PC-3 (cell line): ENCODE data around the gene PARP4. TPM values are rescaled to one million over a fixed set of nuclear protein-coding genes. Genes with fewer than 3 reads are reported as not detected.
"Not testable (repeated sequence)": the region's sequence is repeated elsewhere in the genome, so short reads cannot be mapped to it uniquely, and the experiment has no call there.

ENCODE experiments used
- ATAC-seq: fragments of 200-7000 bp; cut with Tn5 transposase; 2 replicates; pipeline ENCODE4 v1.9.1; 2020; ENCODE audit warnings: mild to moderate bottlenecking, moderate library complexity
- Bru-seq: library from RNA; stranded (reverse); fragments of 400-500 nt; gene quantifications from one replicate; lab custom pipeline; 2021; lab: Mats Ljungman, UMichigan
- BruChase-seq, 2 experiments: library from RNA; stranded (reverse); fragments of 400-500 nt; gene quantifications; one replicate each; lab custom pipeline; 2021; lab: Mats Ljungman, UMichigan
- BruUV-seq: library from RNA; stranded (reverse); fragments of 400-500 nt; replicated peaks from 2 replicates; lab custom pipeline; 2021; lab: Mats Ljungman, UMichigan
- CTCF ChIA-PET: fragments of 300-600 bp; sonication (Branson Sonifier 250); formaldehyde crosslinking; loops from one replicate; lab custom pipeline; 2022; ENCODE audit warnings: antibody characterized with exemption; lab: Charles Lee
- POLR2A ChIA-PET: fragments of 300-600 bp; sonication (Branson Sonifier 250); formaldehyde crosslinking; loops from one replicate; lab custom pipeline; 2022; ENCODE audit warnings: antibody characterized with exemption; ENCODE audit not compliant: unreplicated experiment; lab: Charles Lee
- DNase-seq: peaks from one replicate; pipeline ENCODE4 v3.0.0-alpha.2; 2015
- H2AFZ ChIP-seq: fragments of 300-600 bp; sonication (generic); 2 replicates; pipeline ENCODE4 v1.6.0; 2016; ENCODE audit warnings: antibody characterized with exemption, low read length
- H3F3A ChIP-seq: fragments of 300-600 bp; sonication (generic); one replicate; pipeline ENCODE4 v1.6.0; 2017; ENCODE audit warnings: antibody characterized with exemption, low read length, control low read depth, mild to moderate bottlenecking; ENCODE audit not compliant: unreplicated experiment
- H3K27ac ChIP-seq: fragments of 300-600 bp; sonication (generic); 2 replicates; pipeline ENCODE4 v1.5.1; 2016; ENCODE audit warnings: mild to moderate bottlenecking, low read length
- H3K27me3 ChIP-seq: fragments of 300-600 bp; sonication (generic); 2 replicates; pipeline ENCODE4 v1.6.1; 2016; ENCODE audit warnings: low read length, mixed read lengths
- H3K36me3 ChIP-seq: fragments of 300-600 bp; sonication (generic); 2 replicates; pipeline ENCODE4 v1.6.1; 2016; ENCODE audit warnings: low read depth, mixed run types, low read length, mixed read lengths
- H3K4me1 ChIP-seq: fragments of 300-600 bp; sonication (generic); 2 replicates; pipeline ENCODE4 v1.5.1; 2016; ENCODE audit warnings: low read length; ENCODE audit not compliant: insufficient read depth
- H3K4me2 ChIP-seq: fragments of 300-600 bp; sonication (generic); 2 replicates; pipeline ENCODE4 v1.6.0; 2016; ENCODE audit warnings: low read length
- H3K4me3 ChIP-seq: fragments of 300-600 bp; sonication (generic); 2 replicates; pipeline ENCODE4 v1.5.1; 2016; ENCODE audit warnings: mild to moderate bottlenecking, low read length, mixed read lengths
- H3K79me2 ChIP-seq: fragments of 300-600 bp; sonication (generic); 2 replicates; pipeline ENCODE4 v1.6.1; 2017; ENCODE audit warnings: low read length, mixed read lengths
- H3K9ac ChIP-seq: fragments of 300-600 bp; sonication (generic); 2 replicates; pipeline ENCODE4 v1.6.0; 2016; ENCODE audit warnings: mild to moderate bottlenecking, low read length
- H3K9me2 ChIP-seq: fragments of 300-600 bp; sonication (generic); replicated peaks from 2 replicates; pipeline ENCODE4 v1.6.1; 2016; ENCODE audit warnings: mixed run types, low read length, mixed read lengths
- H3K9me3 ChIP-seq: fragments of 300-600 bp; sonication (generic); 2 replicates; pipeline ENCODE4 v1.6.1; 2016; ENCODE audit warnings: low read length, mixed read lengths
- H4K20me1 ChIP-seq: fragments of 300-600 bp; sonication (generic); 2 replicates; pipeline ENCODE4 v1.6.1; 2016; ENCODE audit warnings: low read length, mixed read lengths
- EZH2phosphoT487 ChIP-seq: fragments of 300-600 bp; sonication (generic); IDR thresholded peaks from 2 replicates; pipeline ENCODE4 v1.6.1; 2018; ENCODE audit warnings: mild to moderate bottlenecking, antibody characterized with exemption, low read length, borderline replicate concordance
- intact Hi-C: fragments of 100-400 bp; cut with micrococcal nuclease; formaldehyde crosslinking; loops from 2 replicates; pipeline ENCODE4 v1.9.0; 2023
- long read RNA-seq: library from polyadenylated mRNA; unstranded; transcript quantifications from one replicate; pipeline ENCODE4 v2.0.0, GENCODE V29; 2021; ENCODE audit not compliant: unreplicated experiment
- total RNA-seq: library from RNA; depleted of rRNA; stranded (reverse); fragments of >200 nt; gene quantifications from 2 replicates; pipeline ENCODE4 v1.2.3, GENCODE V29; 2014; rRNA removed

PARP4 gene
- total RNA-seq (50.4 and 54.4 TPM in 2 replicates), Bru-seq, nascent RNA (percentile 87 among the genes with signal in this experiment), BruChase-seq, experiment 1, labeled RNA remaining after a 6-hour chase (percentile 84 among the genes with signal in this experiment), BruChase-seq, experiment 2, labeled RNA remaining after a 2-hour chase (percentile 88 among the genes with signal in this experiment)
- long read RNA-seq, full-length matches to known transcripts: 30 of 119 reads
- long read RNA-seq, partial matches to known transcripts: 71 of 119 reads
- long read RNA-seq, other reads (novel, unspliced or antisense): 18 of 119 reads

DNA sequence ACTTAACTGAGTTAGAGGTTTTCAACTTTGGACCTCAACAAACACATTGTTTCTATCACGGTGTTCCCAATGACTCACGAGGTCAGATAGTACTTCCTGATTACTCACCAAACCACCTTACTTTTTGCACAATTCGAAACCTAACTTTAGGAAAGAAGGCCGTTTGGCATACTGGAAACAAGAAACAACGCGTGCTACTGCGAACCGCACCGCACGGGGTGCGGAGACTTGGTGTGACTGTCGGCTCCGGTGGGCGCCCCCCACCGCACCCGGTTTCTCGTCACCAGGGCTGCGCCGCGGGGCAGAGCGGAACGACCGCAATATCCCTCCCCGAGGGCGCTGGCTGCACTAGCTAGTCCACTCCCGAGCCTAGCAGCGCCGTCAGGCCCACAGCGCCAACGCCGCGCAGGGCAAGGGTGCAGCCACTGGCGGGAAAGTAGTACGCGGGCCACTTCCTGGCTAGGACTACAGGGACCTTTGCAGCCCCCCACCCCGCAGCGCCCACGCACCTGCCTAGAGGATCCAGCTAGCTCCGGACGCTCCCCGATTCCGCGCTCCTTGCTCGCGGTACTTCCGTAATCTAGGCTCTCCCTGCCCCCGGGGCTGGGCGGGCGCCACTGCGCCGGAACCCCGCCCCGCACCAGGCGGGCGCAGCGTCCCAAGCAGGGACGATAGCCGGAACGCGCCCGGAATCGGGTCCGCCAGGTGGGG is at the start of gene PARP4:
Gene PARP4 (minus strand): TSS at position 582 of the 711 bp plus-strand sequence. CDS start 9,002 bp downstream, outside the sequence.
- Histone ChIP-seq H3K79me2 (peaks cover 41% of the 10 kb centered on the region), H3F3A (peaks cover 6% of the 10 kb centered on the region), H3K4me1 (peaks cover 30% of the 10 kb centered on the region), H3K9me2 (no peaks in the 10 kb centered on the region), H3K9me3 (no peaks in the 10 kb centered on the region), H2AFZ (peak within 1 kb of the TSS; percentile 47), H3K36me3 (peaks cover 13% of the 10 kb centered on the region), H3K4me2 (peak within 1 kb of the TSS; percentile 84), H3K27ac (peak within 1 kb of the TSS; percentile 98), H3K27me3 (no peaks in the 10 kb centered on the region), H3K4me3 (peak within 1 kb of the TSS; percentile 79), H4K20me1 (0 out of 2 replicates have a peak, but pooled peaks cover 11% of the 10 kb centered on the region), H3K9ac (peak within 1 kb of the TSS; percentile 100)
- intact Hi-C loops: no loop called here
- ATAC-seq (peak; percentile 73), DNase-seq (peak; percentile 93)
- ChIA-PET CTCF (interaction anchor here (0.8 kb wide), 1 partner anchor 206 kb away, joined by 6 read pairs; no protein-coding TSS in a partner anchor), POLR2A (no interaction called here)
- no peak for TF ChIP-seq EZH2phosphoT487
- no TSS peak for BruUV-seq

DNA sequence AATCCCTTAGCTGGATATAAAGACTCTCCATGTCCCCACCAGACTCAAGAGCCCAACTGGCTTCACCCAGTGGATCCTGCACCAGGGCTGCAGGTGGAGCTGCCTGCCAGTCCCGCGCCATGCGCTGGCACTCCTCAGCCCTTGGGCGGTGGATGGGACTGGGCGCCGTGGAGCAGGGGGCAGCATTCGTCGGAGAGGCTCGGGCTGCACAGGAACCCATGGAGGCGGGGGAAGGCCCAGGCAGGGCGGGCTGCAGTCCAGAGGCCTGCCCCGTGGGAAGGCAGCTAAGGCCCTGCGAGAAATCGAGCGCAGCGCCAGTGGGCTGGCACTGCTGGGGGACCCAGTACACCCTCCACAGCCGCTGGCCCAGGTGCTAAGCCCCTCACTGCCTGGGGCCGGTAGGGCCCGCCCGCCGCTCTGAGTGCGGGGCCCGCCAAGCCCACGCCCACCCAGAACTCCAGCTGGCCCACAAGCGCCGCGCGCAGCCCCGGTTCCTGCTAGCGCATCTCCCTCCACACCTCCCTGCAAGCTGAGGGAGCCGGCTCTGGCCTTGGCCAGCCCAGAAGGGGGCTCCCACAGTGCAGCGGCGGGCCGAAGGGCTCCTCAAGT is 48.1 kb upstream of the PARP4 start:
- H4K20me1 ChIP-seq, H3K4me3 ChIP-seq, intact Hi-C loops, H2AFZ ChIP-seq, H3K9ac ChIP-seq, DNase-seq, H3K79me2 ChIP-seq, ATAC-seq, POLR2A ChIA-PET, H3F3A ChIP-seq, BruUV-seq, H3K36me3 ChIP-seq, H3K4me1 ChIP-seq, H3K9me3 ChIP-seq, H3K27ac ChIP-seq, H3K9me2 ChIP-seq, H3K4me2 ChIP-seq: not testable (repeated sequence)
- CTCF ChIA-PET: interaction anchor here (0.6 kb wide), 1 partner anchor 110 kb away, joined by 3 read pairs; no protein-coding TSS in a partner anchor
- H3K27me3 ChIP-seq: peaks cover 39% of the 10 kb centered on the region

DNA sequence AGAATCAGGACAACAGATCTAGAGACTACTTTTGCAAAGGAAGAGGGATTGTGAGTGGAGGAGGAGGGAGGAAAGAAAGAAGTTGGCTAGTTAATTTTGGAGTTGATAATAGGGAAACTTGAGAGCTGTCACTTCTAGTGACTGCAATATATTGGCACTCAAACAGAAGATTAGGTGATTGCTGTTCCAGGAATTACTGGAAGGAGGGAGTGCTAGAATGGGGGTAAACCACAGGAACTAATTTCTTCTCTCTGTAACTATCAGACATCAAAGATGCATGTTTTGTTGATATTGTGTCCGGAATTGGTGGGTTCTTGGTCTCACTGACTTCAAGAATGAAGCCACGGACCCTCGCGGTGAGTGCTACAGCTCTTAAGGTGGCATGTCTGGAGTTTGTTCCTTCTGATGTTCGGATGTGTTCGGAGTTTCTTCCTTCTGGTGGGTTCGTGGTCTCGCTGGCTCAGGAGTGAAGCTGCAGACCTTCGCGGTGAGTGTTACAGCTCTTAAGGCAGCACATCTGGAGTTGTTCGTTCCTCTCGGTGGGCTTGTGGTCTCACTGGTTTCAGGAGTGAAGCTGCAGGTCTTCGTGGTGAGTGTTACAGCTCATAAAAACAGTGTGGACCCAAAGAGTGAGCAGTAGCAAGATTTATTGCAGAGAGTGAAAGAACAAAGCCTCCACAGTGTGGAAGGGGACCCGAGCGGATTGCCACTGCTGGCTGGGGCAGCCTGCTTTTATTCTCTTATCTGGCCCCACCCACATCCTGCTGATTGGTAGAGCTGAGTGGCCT is 47.0 kb upstream of the PARP4 start:
- H3K27ac ChIP-seq, POLR2A ChIA-PET, H4K20me1 ChIP-seq, H3K4me1 ChIP-seq, H3K4me2 ChIP-seq, H3F3A ChIP-seq, H3K4me3 ChIP-seq, H3K9me2 ChIP-seq, H3K79me2 ChIP-seq, H3K36me3 ChIP-seq, BruUV-seq, H2AFZ ChIP-seq, DNase-seq, H3K9me3 ChIP-seq, H3K9ac ChIP-seq, ATAC-seq: not testable (repeated sequence)
- CTCF ChIA-PET: interaction anchor here (0.6 kb wide), 1 partner anchor 19 kb away, joined by 3 read pairs; no protein-coding TSS in a partner anchor
- intact Hi-C loops: loop anchor here (10.0 kb wide), 2 partner anchors 55 to 235 kb away; no protein-coding TSS in a partner anchor
- H3K27me3 ChIP-seq: peaks cover 34% of the 10 kb centered on the region
